GM19468 (cell line): ENCODE data around the gene LUZP1.
"Not testable (repeated sequence)": the region's sequence is repeated elsewhere in the genome, so short reads cannot be mapped to it uniquely, and the experiment has no call there.

ENCODE experiments used
- ATAC-seq: cut with Tn5 transposase; IDR thresholded peaks from one replicate; pipeline ENCODE4 v1.9.1; 2021; ENCODE audit warnings: mild to moderate bottlenecking, moderate library complexity, moderate number of reproducible peaks; ENCODE audit not compliant: unreplicated experiment; ENCODE audit errors: extremely low read depth

Gene LUZP1

GRCh38 chr1:23168445-23169194 is at the start of gene LUZP1:
LUZP1 (minus strand) TSS chr1:23168856.
- ATAC-seq, result no peak

- no peak for ATAC-seq
These were observed 48.9 kb upstream of the LUZP1 start, which contains the start of gene HTR1D for GRCh38 chr1:23217421-23218115. HTR1D (minus strand) TSS chr1:23217502; CDS start chr1:23194219, 23,283 bp downstream.

- no peak for ATAC-seq
These were observed 48.2 kb upstream of the LUZP1 start for GRCh38 chr1:23216771-23217420.

GRCh38 chr1:23215751-23216449 is 47.2 kb upstream of the LUZP1 start:
- ATAC-seq, result no peak

GRCh38 chr1:23215291-23215690 is 46.6 kb upstream of the LUZP1 start:
- ATAC-seq, result no peak

- ATAC-seq, result no peak
These were observed 46.0 kb upstream of the LUZP1 start for GRCh38 chr1:23214640-23215039.

GRCh38 chr1:23211955-23212354 is 43.3 kb upstream of the LUZP1 start:
- no peak for ATAC-seq

GRCh38 chr1:23210963-23211362 is 42.3 kb upstream of the LUZP1 start:
- ATAC-seq, result no peak

GRCh38 chr1:23210351-23210785 is 41.7 kb upstream of the LUZP1 start:
- ATAC-seq, result no peak

GRCh38 chr1:23209770-23210169 is 41.1 kb upstream of the LUZP1 start:
- no peak for ATAC-seq

GRCh38 chr1:23208527-23208926 is 39.9 kb upstream of the LUZP1 start:
- no peak for ATAC-seq

GRCh38 chr1:23207733-23208132 is 39.1 kb upstream of the LUZP1 start:
- not testable (repeated sequence) for ATAC-seq

GRCh38 chr1:23202263-23202749 is 33.6 kb upstream of the LUZP1 start:
- ATAC-seq, result no peak

- ATAC-seq, result no peak
These were observed 32.2 kb upstream of the LUZP1 start for GRCh38 chr1:23200883-23201282.

GRCh38 chr1:23198373-23198772 is 29.7 kb upstream of the LUZP1 start:
- ATAC-seq, result no peak

GRCh38 chr1:23196627-23197328 is 28.1 kb upstream of the LUZP1 start:
- ATAC-seq, result no peak

- ATAC-seq, result no peak
These were observed 25.7 kb upstream of the LUZP1 start for GRCh38 chr1:23194119-23194984.

- no peak for ATAC-seq
These were observed 24.9 kb upstream of the LUZP1 start for GRCh38 chr1:23193391-23194118.
